ENCODE data around the gene SEC63.
"Not testable (repeated sequence)": the region's sequence is repeated elsewhere in the genome, so short reads cannot be mapped to it uniquely, and the experiment has no call there.

DNA sequence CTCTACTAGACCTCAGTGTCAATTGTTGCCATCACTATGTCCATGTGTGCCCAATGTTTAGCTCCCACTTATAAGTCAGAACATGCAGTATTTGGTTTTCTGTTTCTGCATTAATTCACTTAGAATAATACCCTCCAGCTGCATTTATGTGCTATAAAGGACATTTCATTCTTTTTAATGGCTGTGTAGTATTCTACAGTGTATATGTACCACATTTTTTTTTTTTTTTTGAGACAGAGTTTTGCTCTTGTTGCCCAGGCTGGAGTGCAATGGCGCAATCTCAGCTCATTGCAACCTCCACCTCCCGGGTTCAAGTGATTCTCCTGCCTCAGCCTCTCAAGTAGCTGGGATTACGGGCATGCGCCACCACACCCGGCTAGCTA, 21.1 kb downstream of the SEC63 start:
- not testable (repeated sequence) for TF ChIP-seq POLR2A (IDR thresholded peaks at IDR 0.05)
- TF ChIP-seq, protein P1, sequence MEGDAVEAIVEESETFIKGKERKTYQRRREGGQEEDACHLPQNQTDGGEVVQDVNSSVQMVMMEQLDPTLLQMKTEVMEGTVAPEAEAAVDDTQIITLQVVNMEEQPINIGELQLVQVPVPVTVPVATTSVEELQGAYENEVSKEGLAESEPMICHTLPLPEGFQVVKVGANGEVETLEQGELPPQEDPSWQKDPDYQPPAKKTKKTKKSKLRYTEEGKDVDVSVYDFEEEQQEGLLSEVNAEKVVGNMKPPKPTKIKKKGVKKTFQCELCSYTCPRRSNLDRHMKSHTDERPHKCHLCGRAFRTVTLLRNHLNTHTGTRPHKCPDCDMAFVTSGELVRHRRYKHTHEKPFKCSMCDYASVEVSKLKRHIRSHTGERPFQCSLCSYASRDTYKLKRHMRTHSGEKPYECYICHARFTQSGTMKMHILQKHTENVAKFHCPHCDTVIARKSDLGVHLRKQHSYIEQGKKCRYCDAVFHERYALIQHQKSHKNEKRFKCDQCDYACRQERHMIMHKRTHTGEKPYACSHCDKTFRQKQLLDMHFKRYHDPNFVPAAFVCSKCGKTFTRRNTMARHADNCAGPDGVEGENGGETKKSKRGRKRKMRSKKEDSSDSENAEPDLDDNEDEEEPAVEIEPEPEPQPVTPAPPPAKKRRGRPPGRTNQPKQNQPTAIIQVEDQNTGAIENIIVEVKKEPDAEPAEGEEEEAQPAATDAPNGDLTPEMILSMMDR (IDR thresholded peaks at IDR 0.05 in 4 of 5, conservative IDR thresholded peaks at IDR 0.05 in 1 of 5), result not testable (repeated sequence)

Measured in gastrocnemius medialis (tissue), 4 donors.